GM21447 (cell line): Measurements from ENCODE around the gene TRMT10A.
"Not testable (repeated sequence)": the region's sequence is repeated elsewhere in the genome, so short reads cannot be mapped to it uniquely, and the experiment has no call there.

Experiments used
- ATAC-seq: cut with Tn5 transposase; IDR thresholded peaks from one replicate; pipeline ENCODE4 v1.9.1; 2021; ENCODE audit not compliant: unreplicated experiment

Gene TRMT10A

GRCh38 chr4:99552872-99553271, 11.0 kb downstream of the TRMT10A start:
- no peak for ATAC-seq

- no peak for ATAC-seq
Observed at GRCh38 chr4:99540277-99540939, 23.4 kb downstream of the TRMT10A start.

GRCh38 chr4:99537674-99538073, 26.2 kb downstream of the TRMT10A start:
- no peak for ATAC-seq

- no peak for ATAC-seq
Observed at GRCh38 chr4:99536848-99537247, 27.0 kb downstream of the TRMT10A start.

- ATAC-seq, result no peak
Observed at GRCh38 chr4:99536271-99536670, 27.6 kb downstream of the TRMT10A start.

GRCh38 chr4:99534699-99535098, 29.1 kb downstream of the TRMT10A start:
- ATAC-seq, result not testable (repeated sequence)

- no peak for ATAC-seq
Observed at GRCh38 chr4:99529956-99530355, 33.9 kb downstream of the TRMT10A start.

- no peak for ATAC-seq
Observed at GRCh38 chr4:99529228-99529627, 34.6 kb downstream of the TRMT10A start.

- ATAC-seq, result no peak
Observed at GRCh38 chr4:99518601-99519295, 45.1 kb downstream of the TRMT10A start.

GRCh38 chr4:99510721-99511120, 53.1 kb downstream of the TRMT10A start, which contains the start of gene C4orf17:
Gene C4orf17, plus strand, starts transcription at chr4:99511021. Its CDS starts 2,061 bp downstream, at chr4:99513082.
- ATAC-seq, result no peak

- no peak for ATAC-seq
Observed at GRCh38 chr4:99507762-99508161, 56.1 kb downstream of the TRMT10A start.

GRCh38 chr4:99507349-99507748, 56.5 kb downstream of the TRMT10A start:
- no peak for ATAC-seq

- no peak for ATAC-seq
Observed at GRCh38 chr4:99506781-99507180, 57.1 kb downstream of the TRMT10A start.

GRCh38 chr4:99504804-99505502, 58.9 kb downstream of the TRMT10A start:
- ATAC-seq, result no peak
